ENCODE results near the gene GRK2. TPM values are rescaled to one million over a fixed set of nuclear protein-coding genes. Genes with fewer than 3 reads are reported as not detected.
"Not testable (repeated sequence)": the region's sequence is repeated elsewhere in the genome, so short reads cannot be mapped to it uniquely, and the experiment has no call there.

The GRK2 gene
- total RNA-seq, 1 donor from 2014 or later: 51.3 TPM

GRCh38 chr11:67314218-67314617, 47.9 kb downstream of the GRK2 start:
- no peak for DNase-seq (ENCODE audit: low read depth)
- no peaks in the 10 kb centered on the region for H3K27me3 ChIP-seq (ENCODE audit: control insufficient read depth, insufficient read depth, low read length)
- H3K36me3 ChIP-seq (ENCODE audit: control insufficient read depth, insufficient read depth, low read length): no peaks in the 10 kb centered on the region
- no peak overlapping the region for H3K4me3 ChIP-seq (ENCODE audit: low read depth, low read length)
- TF ChIP-seq CTCF (IDR thresholded peaks at IDR 0.05; ENCODE audit: insufficient read depth, low read length, poor library complexity, severe bottlenecking): no peak

GRCh38 chr11:67315325-67315909, 49.1 kb downstream of the GRK2 start:
- Histone ChIP-seq H3K36me3 (ENCODE audit: control insufficient read depth, insufficient read depth, low read length) (no peaks in the 10 kb centered on the region), H3K4me3 (ENCODE audit: low read depth, low read length) (no peak overlapping the region), H3K27me3 (ENCODE audit: control insufficient read depth, insufficient read depth, low read length) (no peaks in the 10 kb centered on the region)
- no peak for TF ChIP-seq CTCF (IDR thresholded peaks at IDR 0.05; ENCODE audit: insufficient read depth, low read length, poor library complexity, severe bottlenecking)
- DNase-seq (ENCODE audit: low read depth): no peak

GRCh38 chr11:67316882-67317204, 50.6 kb downstream of the GRK2 start:
- no peaks in the 10 kb centered on the region for H3K36me3 ChIP-seq (ENCODE audit: control insufficient read depth, insufficient read depth, low read length)
- H3K27me3 ChIP-seq (ENCODE audit: control insufficient read depth, insufficient read depth, low read length): no peaks in the 10 kb centered on the region
- no peak for DNase-seq (ENCODE audit: low read depth)
- peak overlapping the region; percentile 84 for H3K4me3 ChIP-seq (ENCODE audit: low read depth, low read length)
- TF ChIP-seq CTCF (IDR thresholded peaks at IDR 0.05; ENCODE audit: insufficient read depth, low read length, poor library complexity, severe bottlenecking): no peak

GRCh38 chr11:67317205-67317887, 51.1 kb downstream of the GRK2 start:
- TF ChIP-seq CTCF (IDR thresholded peaks at IDR 0.05; ENCODE audit: insufficient read depth, low read length, poor library complexity, severe bottlenecking): peak; percentile 88
- DNase-seq (ENCODE audit: low read depth): peak; percentile 72
- no peaks in the 10 kb centered on the region for H3K27me3 ChIP-seq (ENCODE audit: control insufficient read depth, insufficient read depth, low read length)
- H3K4me3 ChIP-seq (ENCODE audit: low read depth, low read length): peak overlapping the region; percentile 84
- H3K36me3 ChIP-seq (ENCODE audit: control insufficient read depth, insufficient read depth, low read length): no peaks in the 10 kb centered on the region

- TF ChIP-seq CTCF (IDR thresholded peaks at IDR 0.05; ENCODE audit: insufficient read depth, low read length, poor library complexity, severe bottlenecking): no peak
- H3K36me3 ChIP-seq (ENCODE audit: control insufficient read depth, insufficient read depth, low read length): no peaks in the 10 kb centered on the region
Observed at GRCh38 chr11:67317888-67318555, 51.7 kb downstream of the GRK2 start.

GRCh38 chr11:67318876-67319275, 52.6 kb downstream of the GRK2 start:
- not testable (repeated sequence) for DNase-seq (ENCODE audit: low read depth); H3K4me3 ChIP-seq (ENCODE audit: low read depth, low read length); H3K36me3 ChIP-seq (ENCODE audit: control insufficient read depth, insufficient read depth, low read length); H3K27me3 ChIP-seq (ENCODE audit: control insufficient read depth, insufficient read depth, low read length)

More at GRCh38 chr11:67317888-67318555, 51.7 kb downstream of the GRK2 start:
- H3K27me3 ChIP-seq (ENCODE audit: control insufficient read depth, insufficient read depth, low read length): no peaks in the 10 kb centered on the region
- H3K4me3 ChIP-seq (ENCODE audit: low read depth, low read length): peak overlapping the region; percentile 84
- no peak for DNase-seq (ENCODE audit: low read depth)
